Colonic mucosa (tissue), 4 donors: ENCODE data around the gene UBB. TPM values are rescaled to one million over a fixed set of nuclear protein-coding genes. Genes with fewer than 3 reads are reported as not detected.

Experiments
- DNase-seq: peaks from one replicate; pipeline ENCODE4 v3.0.0-alpha.2; 2020
- H3K27ac ChIP-seq: fragments of 200-600 bp; one replicate; pipeline ENCODE4 v1.8.0; 2021
- H3K27me3 ChIP-seq: fragments of 200-600 bp; one replicate; pipeline ENCODE4 v1.8.0; 2021
- H3K36me3 ChIP-seq: fragments of 200-600 bp; one replicate; pipeline ENCODE4 v1.8.0; 2021
- H3K4me1 ChIP-seq: fragments of 200-600 bp; one replicate; pipeline ENCODE4 v1.8.0; 2021; ENCODE audit warnings: mild to moderate bottlenecking
- H3K4me3 ChIP-seq: fragments of 200-600 bp; one replicate; pipeline ENCODE4 v1.8.0; 2021
- H3K9ac ChIP-seq, 2 donors: one replicate each; pipeline ENCODE4 v1.7.0; 2013; ENCODE audit warnings: control low read depth in 2 of 2, low read depth in 2 of 2, low read length in 2 of 2
- H3K9me3 ChIP-seq: fragments of 200-600 bp; one replicate; pipeline ENCODE4 v1.8.0; 2021
- intact Hi-C: fragments of 100-400 bp; cut with DNase I; formaldehyde crosslinking; loops from one replicate; pipeline ENCODE4 v1.14.1; 2022
- total RNA-seq, 2 donors: library from RNA; stranded (reverse); fragmentation: NEBNext Ultra II Directional in 1 of 2; extraction: Animal tissue kit (Norgen Biotek cat#: 25700) in 1 of 2; gene quantifications; one replicate each; pipeline ENCODE4 v1.2.1, GENCODE V29; 2021
- TF ChIP-seq, protein P1 (sequence below): fragments of 200-600 bp; IDR thresholded peaks from one replicate; pipeline ENCODE4 v1.8.0; 2022; ENCODE audit warnings: antibody characterized with exemption, mild to moderate bottlenecking
- donor health status: healthy.
- donor health status: DM: no; HTN: no; CAD: no.
- donor health status: DM: no; HTN: no; CAD: no.

Gene UBB
- total RNA-seq, 2 donors from 2014 or later = 1,436 to 2,044 TPM

DNA sequence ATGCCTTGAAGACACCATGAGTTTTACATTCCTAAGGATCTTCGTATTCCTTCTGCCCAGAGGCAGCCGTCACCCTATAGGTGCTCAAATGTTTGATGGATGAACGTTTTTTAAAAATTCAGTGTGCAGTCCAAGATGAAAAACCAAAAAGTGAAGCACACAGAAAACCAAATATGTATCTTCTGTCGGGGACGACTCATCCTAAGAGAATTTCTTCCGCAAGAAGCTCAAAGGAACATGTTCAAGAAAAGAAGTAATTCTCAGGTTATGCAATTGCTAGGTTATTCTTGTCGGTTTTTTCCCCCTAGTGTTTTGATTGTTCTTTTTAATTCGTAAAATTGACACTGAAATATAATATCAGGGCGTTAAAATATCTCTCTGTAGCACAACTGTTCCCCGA, 29.1 kb upstream of the UBB start:
- Histone ChIP-seq H3K9me3 (no peaks in the 10 kb centered on the region), H3K27ac (no peak overlapping the region), H3K27me3 (no peaks in the 10 kb centered on the region), H3K4me3 (peak overlapping the region; percentile 76), H3K9ac (peak overlapping the region; percentile 86 to 87), H3K4me1 (no peaks in the 10 kb centered on the region), H3K36me3 (peaks cover 9% of the 10 kb centered on the region)
- TF ChIP-seq, protein P1, sequence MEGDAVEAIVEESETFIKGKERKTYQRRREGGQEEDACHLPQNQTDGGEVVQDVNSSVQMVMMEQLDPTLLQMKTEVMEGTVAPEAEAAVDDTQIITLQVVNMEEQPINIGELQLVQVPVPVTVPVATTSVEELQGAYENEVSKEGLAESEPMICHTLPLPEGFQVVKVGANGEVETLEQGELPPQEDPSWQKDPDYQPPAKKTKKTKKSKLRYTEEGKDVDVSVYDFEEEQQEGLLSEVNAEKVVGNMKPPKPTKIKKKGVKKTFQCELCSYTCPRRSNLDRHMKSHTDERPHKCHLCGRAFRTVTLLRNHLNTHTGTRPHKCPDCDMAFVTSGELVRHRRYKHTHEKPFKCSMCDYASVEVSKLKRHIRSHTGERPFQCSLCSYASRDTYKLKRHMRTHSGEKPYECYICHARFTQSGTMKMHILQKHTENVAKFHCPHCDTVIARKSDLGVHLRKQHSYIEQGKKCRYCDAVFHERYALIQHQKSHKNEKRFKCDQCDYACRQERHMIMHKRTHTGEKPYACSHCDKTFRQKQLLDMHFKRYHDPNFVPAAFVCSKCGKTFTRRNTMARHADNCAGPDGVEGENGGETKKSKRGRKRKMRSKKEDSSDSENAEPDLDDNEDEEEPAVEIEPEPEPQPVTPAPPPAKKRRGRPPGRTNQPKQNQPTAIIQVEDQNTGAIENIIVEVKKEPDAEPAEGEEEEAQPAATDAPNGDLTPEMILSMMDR = no peak
- no peak for DNase-seq
- intact Hi-C loops = no loop called here

DNA sequence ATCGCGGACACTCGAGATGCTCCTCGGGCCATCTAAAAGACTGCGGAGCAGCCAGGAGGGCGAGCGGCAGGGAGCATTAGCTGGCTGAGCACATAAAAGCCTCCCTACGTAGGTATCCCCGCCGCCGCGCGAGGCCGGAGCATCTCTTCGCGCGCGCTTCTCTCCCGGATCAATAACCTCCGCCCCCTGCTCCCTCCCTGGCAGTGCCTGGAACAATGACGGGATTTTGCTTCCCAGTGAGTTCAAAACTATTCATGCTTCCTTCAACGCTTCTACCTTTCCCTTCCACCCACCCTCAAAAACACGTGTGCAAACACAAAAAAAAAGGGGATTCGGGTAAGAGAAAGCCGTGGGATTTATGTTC, 28.6 kb upstream of the UBB start:
- Histone ChIP-seq H3K9me3 (no peaks in the 10 kb centered on the region), H3K4me3 (peak overlapping the region; percentile 76), H3K4me1 (no peaks in the 10 kb centered on the region), H3K27ac (peak overlapping the region; percentile 20), H3K9ac (peak overlapping the region; percentile 86 to 87), H3K36me3 (peaks cover 9% of the 10 kb centered on the region), H3K27me3 (no peaks in the 10 kb centered on the region)
- peak; percentile 61 for DNase-seq
- intact Hi-C loops = no loop called here
- TF ChIP-seq, protein P1 = no peak

DNA sequence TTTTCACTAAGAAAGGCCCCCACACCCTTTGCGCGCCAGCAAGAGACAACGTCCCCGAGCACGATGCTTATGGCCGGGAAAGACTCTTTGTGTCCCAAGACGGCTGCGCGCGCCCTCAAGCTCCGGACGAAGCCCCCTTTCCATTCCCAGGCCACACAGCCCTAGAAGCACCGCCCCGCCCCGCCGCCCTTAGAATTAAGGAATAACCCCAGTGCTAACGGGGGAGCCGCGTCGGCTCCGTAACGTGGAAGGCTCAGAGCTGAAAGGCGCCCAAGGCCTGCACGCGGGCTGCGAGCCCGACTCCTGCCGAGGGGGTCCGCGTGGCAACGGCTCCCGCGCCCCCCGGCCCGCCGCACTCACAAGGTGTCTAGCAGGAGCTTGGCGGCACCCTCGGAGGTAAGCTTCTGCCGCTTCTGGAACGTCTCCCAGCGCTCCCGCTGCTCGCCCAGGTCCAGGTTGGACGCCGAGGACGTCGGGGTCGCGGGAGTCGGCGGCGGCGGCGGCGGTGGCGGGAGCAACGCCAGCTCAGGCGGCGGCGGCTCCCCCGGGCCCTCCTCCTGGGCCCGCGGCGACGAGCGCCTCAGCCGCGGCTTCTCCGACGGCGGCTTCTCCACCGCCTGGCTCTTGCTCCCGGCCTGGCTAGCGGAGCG, 28.1 kb upstream of the UBB start:
- no peaks in the 10 kb centered on the region for H3K27me3 ChIP-seq
- H3K9me3 ChIP-seq = no peaks in the 10 kb centered on the region
- TF ChIP-seq, protein P1 = no peak
- DNase-seq = peak; percentile 73
- H3K27ac ChIP-seq = peak overlapping the region; percentile 67
- peak overlapping the region; percentile 86 to 87 for H3K9ac ChIP-seq
- peaks cover 9% of the 10 kb centered on the region for H3K36me3 ChIP-seq
- intact Hi-C loops = no loop called here
- no peaks in the 10 kb centered on the region for H3K4me1 ChIP-seq
- peak overlapping the region; percentile 76 for H3K4me3 ChIP-seq

DNA sequence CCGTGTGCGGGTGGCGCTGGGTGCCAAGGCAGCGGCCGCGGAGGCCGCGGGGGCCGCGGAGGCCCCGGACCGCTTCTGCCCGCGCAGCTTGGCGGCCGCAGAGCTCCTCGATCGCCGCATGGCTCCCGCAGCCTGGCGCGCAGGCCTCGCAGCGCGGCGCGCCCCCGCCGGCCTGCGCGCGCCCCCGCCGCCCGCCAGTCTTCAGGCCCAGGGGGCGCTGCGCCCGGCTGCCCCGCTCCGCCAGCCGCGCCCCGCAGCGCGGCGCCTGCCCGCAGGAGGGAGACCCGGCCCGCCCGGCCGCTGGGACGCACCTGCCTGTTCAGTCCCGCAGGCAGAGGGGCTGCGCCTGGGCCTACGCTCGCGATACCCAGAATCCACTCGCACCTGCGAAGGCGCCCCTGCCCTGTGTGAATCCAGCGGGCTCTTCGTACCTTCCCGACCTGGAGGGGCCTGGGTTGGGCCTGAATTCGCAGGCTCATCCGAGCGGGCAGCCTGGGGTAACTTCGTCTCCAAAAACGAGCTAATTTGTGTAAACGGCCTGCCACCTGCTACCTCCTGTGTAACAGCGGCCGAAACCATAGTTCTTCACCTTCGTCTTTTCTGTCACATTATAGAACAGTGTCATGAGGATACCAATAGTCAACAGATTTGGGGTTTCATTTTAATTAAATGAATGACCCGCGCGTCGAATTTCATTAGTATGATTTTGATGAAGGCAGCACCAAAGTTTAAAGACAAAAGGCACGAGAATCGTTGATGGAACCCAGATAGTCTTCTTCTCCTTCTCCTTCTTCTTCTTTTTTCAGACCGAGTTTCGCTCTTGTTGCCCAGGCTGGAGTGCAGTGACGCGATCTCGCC, 27.3 kb upstream of the UBB start, which contains the start of gene CENPV:
Gene CENPV, minus strand, starts transcription at position 153 of the 858 bp plus-strand sequence. Its CDS starts 33 bp downstream, at position 120.
- Histone ChIP-seq H3K36me3 (peaks cover 9% of the 10 kb centered on the region), H3K27me3 (no peaks in the 10 kb centered on the region), H3K9ac (peak within 1 kb of the TSS; percentile 86 to 87), H3K27ac (peak within 1 kb of the TSS; percentile 67), H3K4me3 (peak within 1 kb of the TSS; percentile 76), H3K4me1 (no peaks in the 10 kb centered on the region), H3K9me3 (no peaks in the 10 kb centered on the region)
- intact Hi-C loops = no loop called here
- DNase-seq = peak; percentile 56
- TF ChIP-seq, protein P1 = no peak

DNA sequence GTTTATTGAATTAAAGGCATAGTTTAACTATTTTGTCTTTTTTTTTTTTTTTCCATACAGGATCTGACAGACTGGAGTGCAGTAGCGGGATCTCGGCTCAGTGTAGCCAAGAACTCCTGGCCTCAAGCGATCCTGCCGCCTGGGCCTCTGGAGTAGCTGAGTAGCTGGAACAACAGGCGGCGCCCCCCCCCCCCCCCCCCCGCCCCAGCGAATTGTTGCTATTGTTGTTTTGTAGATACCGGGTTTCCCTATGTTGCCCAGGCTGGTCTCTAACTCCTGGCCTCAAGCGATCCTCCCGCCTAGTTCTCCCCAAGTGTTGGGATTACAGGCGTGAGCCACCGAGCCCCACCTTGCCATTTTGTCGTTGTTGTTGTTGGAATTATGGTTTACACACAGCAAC, 26.3 kb upstream of the UBB start:
- no peaks in the 10 kb centered on the region for H3K27me3 ChIP-seq
- intact Hi-C loops = no loop called here
- no peaks in the 10 kb centered on the region for H3K9me3 ChIP-seq
- H3K4me1 ChIP-seq = no peaks in the 10 kb centered on the region
- H3K27ac ChIP-seq = no peak overlapping the region
- DNase-seq = no peak
- H3K4me3 ChIP-seq = no peak overlapping the region
- peaks cover 2% of the 10 kb centered on the region for H3K36me3 ChIP-seq
- no peak overlapping the region for H3K9ac ChIP-seq
- TF ChIP-seq, protein P1 = no peak
